H1 (cell line): ENCODE results near the gene SBNO1. TPM values are rescaled to one million over a fixed set of nuclear protein-coding genes. Genes with fewer than 3 reads are reported as not detected.
A peak's percentile ranks its signal among the peaks of the same experiment; 100 is the strongest.

Experiments used
- CTCF ChIA-PET: fragments of 300-600 bp; sonication (Branson Sonifier 250); formaldehyde crosslinking; loops from one replicate; lab custom pipeline; 2021; ENCODE audit not compliant: partially characterized antibody; lab: Charles Lee
- POLR2A ChIA-PET: fragments of 300-600 bp; sonication (Branson Sonifier 250); formaldehyde crosslinking; loops from one replicate; lab custom pipeline; 2021; ENCODE audit warnings: inconsistent platforms; ENCODE audit not compliant: partially characterized antibody; lab: Charles Lee
- DNase-seq, 2 experiments: peaks; one replicate each; pipeline versions ENCODE4 v3.0.0 to v3.0.0-alpha.2; 2010 to 2022; ENCODE audit warnings: low spot score in 2 of 2, low read depth in 1 of 2, mixed read lengths in 1 of 2
- FAIRE-seq: peaks from 2 replicates; lab custom pipeline; 2011; peaks lifted over from hg19 to GRCh38; lab: Jason Lieb, UNC
- H2AFZ ChIP-seq: 2 replicates; pipeline ENCODE4 v1.8.1; 2012; ENCODE audit warnings: low read length, inconsistent platforms
- H2AK5ac ChIP-seq: 2 replicates; pipeline ENCODE4 v1.6.1; 2013; ENCODE audit warnings: low read depth, low read length
- H2BK120ac ChIP-seq: replicated peaks from 2 replicates; pipeline ENCODE3; 2013; ENCODE audit warnings: low read depth, low read length, inconsistent platforms
- H2BK12ac ChIP-seq: 2 replicates; pipeline ENCODE4 v1.6.1; 2013; ENCODE audit warnings: low read depth, low read length
- H2BK15ac ChIP-seq: 2 replicates; pipeline ENCODE4 v1.6.1; 2013; ENCODE audit warnings: low read length
- H2BK20ac ChIP-seq: 2 replicates; pipeline ENCODE4 v1.6.1; 2013; ENCODE audit warnings: low read length
- H2BK5ac ChIP-seq: 2 replicates; pipeline ENCODE4 v1.6.1; 2013; ENCODE audit warnings: low read depth, low read length
- H3K14ac ChIP-seq: 2 replicates; pipeline ENCODE4 v1.6.1; 2013; ENCODE audit warnings: inconsistent platforms; ENCODE audit not compliant: insufficient read length
- H3K18ac ChIP-seq: 2 replicates; pipeline ENCODE4 v1.6.1; 2013; ENCODE audit warnings: low read length; ENCODE audit errors: extremely low read depth
- H3K23ac ChIP-seq: 2 replicates; pipeline ENCODE4 v1.6.1; 2013; ENCODE audit warnings: inconsistent platforms; ENCODE audit not compliant: insufficient read length
- H3K23me2 ChIP-seq: 2 replicates; pipeline ENCODE4 v1.6.1; 2013; ENCODE audit warnings: low read depth, low read length
- H3K27ac ChIP-seq: 2 replicates; pipeline ENCODE4 v1.6.1; 2011; ENCODE audit warnings: low read depth, low read length, inconsistent platforms
- H3K27me3 ChIP-seq, 4 experiments: replicated peaks in 1 of 4; 1 replicate in 1 of 4; 2 replicates in 3 of 4; pipeline versions ENCODE4 v1.6.1 to v1.8.1; 2011 to 2013; ENCODE audit warnings: low read length in 3 of 4, mild to moderate bottlenecking in 3 of 4, inconsistent platforms in 2 of 4, mixed read lengths in 2 of 4, moderate library complexity in 1 of 4; ENCODE audit not compliant: control insufficient read depth in 3 of 4, insufficient read depth in 3 of 4; ENCODE audit errors: extremely low read depth in 1 of 4
- H3K36me3 ChIP-seq, 4 experiments: 2 replicates each; pipeline versions ENCODE4 v1.6.1 to v1.8.1; 2011 to 2013; ENCODE audit warnings: mild to moderate bottlenecking in 4 of 4, low read length in 3 of 4, moderate library complexity in 2 of 4, control low read depth in 1 of 4, inconsistent platforms in 1 of 4; ENCODE audit not compliant: insufficient read depth in 4 of 4, control insufficient read depth in 2 of 4
- H3K4ac ChIP-seq: replicated peaks from 2 replicates; pipeline ENCODE3; 2013; ENCODE audit warnings: low read length, low read depth, mixed read lengths, inconsistent platforms; ENCODE audit not compliant: insufficient read length
- H3K4me1 ChIP-seq, 4 experiments: replicated peaks in 1 of 4; 1 replicate in 1 of 4; 2 replicates in 3 of 4; pipeline versions ENCODE4 v1.6.1 to v1.8.1; 2011 to 2013; ENCODE audit warnings: low read length in 3 of 4, inconsistent platforms in 2 of 4, mixed read lengths in 1 of 4; ENCODE audit not compliant: insufficient read depth in 4 of 4, control insufficient read depth in 3 of 4
- H3K4me2 ChIP-seq, 2 experiments: 2 replicates each; pipeline versions ENCODE4 v1.6.1 to v1.8.1; 2011 to 2013; ENCODE audit warnings: low read depth in 2 of 2, low read length in 2 of 2, control low read depth in 1 of 2, inconsistent platforms in 1 of 2, mild to moderate bottlenecking in 1 of 2; ENCODE audit not compliant: insufficient read depth in 1 of 2
- H3K4me3 ChIP-seq, 4 experiments: fragments of 200-600, 300-600 bp in 1 of 4; sonication (generic), shearing (Covaris generic), sonication (Bioruptor Twin) in 1 of 4; 2 replicates each; pipeline versions ENCODE4 v1.5.1 to v1.8.1; 2011 to 2016; ENCODE audit warnings: low read length in 4 of 4, low read depth in 3 of 4, control low read depth in 2 of 4, inconsistent platforms in 2 of 4, mild to moderate bottlenecking in 2 of 4, mixed read lengths in 1 of 4, moderate library complexity in 1 of 4; ENCODE audit not compliant: insufficient read depth in 2 of 4; ENCODE audit errors: extremely low read depth in 1 of 4
- H3K56ac ChIP-seq: replicated peaks from 2 replicates; pipeline ENCODE3; 2013; ENCODE audit warnings: low read depth, mild to moderate bottlenecking, mixed read lengths, low read length, inconsistent platforms; ENCODE audit not compliant: insufficient read length
- H3K79me1 ChIP-seq: 2 replicates; pipeline ENCODE4 v1.6.1; 2013; ENCODE audit warnings: low read depth, low read length, control low read depth
- H3K79me2 ChIP-seq, 2 experiments: 2 replicates each; pipeline versions ENCODE4 v1.6.1 to v1.8.1; 2012 to 2013; ENCODE audit warnings: low read length in 2 of 2, mild to moderate bottlenecking in 2 of 2, inconsistent platforms in 1 of 2; ENCODE audit not compliant: insufficient read depth in 2 of 2, control insufficient read depth in 1 of 2
- H3K9ac ChIP-seq, 4 experiments: replicated peaks in 1 of 4; 1 replicate in 1 of 4; 2 replicates in 3 of 4; pipeline versions ENCODE4 v1.6.1 to v1.8.1; 2011 to 2013; ENCODE audit warnings: low read depth in 3 of 4, low read length in 3 of 4, control low read depth in 2 of 4, mild to moderate bottlenecking in 2 of 4, moderate library complexity in 2 of 4, inconsistent platforms in 1 of 4; ENCODE audit errors: extremely low read depth in 1 of 4
- H3K9me3 ChIP-seq, 2 experiments: 2 replicates each; pipeline versions ENCODE4 v1.6.1 to v1.8.1; 2012 to 2013; ENCODE audit warnings: mild to moderate bottlenecking in 2 of 2, moderate library complexity in 2 of 2, control low read depth in 1 of 2, inconsistent platforms in 1 of 2, low read depth in 1 of 2, low read length in 1 of 2, mixed read lengths in 1 of 2; ENCODE audit not compliant: insufficient read depth in 2 of 2
- H4K20me1 ChIP-seq, 2 experiments: replicated peaks in 1 of 2; 2 replicates each; pipeline versions ENCODE3 to v1.8.1; 2011 to 2013; ENCODE audit warnings: inconsistent platforms in 2 of 2, low read length in 2 of 2, mild to moderate bottlenecking in 1 of 2; ENCODE audit not compliant: insufficient read depth in 2 of 2, control insufficient read depth in 1 of 2
- H4K5ac ChIP-seq: 2 replicates; pipeline ENCODE4 v1.6.1; 2013; ENCODE audit warnings: low read length, low read depth, mixed read lengths, inconsistent platforms; ENCODE audit not compliant: insufficient read length
- H4K8ac ChIP-seq: 2 replicates; pipeline ENCODE4 v1.8.0; 2013; ENCODE audit warnings: mild to moderate bottlenecking, moderate library complexity, low read length, inconsistent platforms; ENCODE audit not compliant: insufficient read depth; ENCODE audit errors: extremely low read depth
- H4K91ac ChIP-seq: replicated peaks from 2 replicates; pipeline ENCODE3; 2013; ENCODE audit warnings: low read length, mixed read lengths, inconsistent platforms; ENCODE audit not compliant: insufficient read length
- POLR2AphosphoS5 ChIP-seq: IDR thresholded peaks from 2 replicates; pipeline ENCODE4 v1.6.1; 2011; ENCODE audit warnings: low read depth, low read length
- SIX5 ChIP-seq: IDR thresholded peaks from 2 replicates; pipeline ENCODE4 v1.6.1; 2011; ENCODE audit warnings: mild to moderate bottlenecking, low read depth, low read length
- WGBS, 2 experiments: shearing (Covaris generic) in 1 of 2; methylation state at CpG; one replicate each; pipeline versions ENCODE4 v1.1.6 to v1.1.7; 2013 to 2015; ENCODE audit warnings: low lambda C conversion rate in 2 of 2, mixed read lengths in 2 of 2, inconsistent platforms in 1 of 2, low coverage in 1 of 2, missing lambda C conversion rate in 1 of 2; ENCODE audit not compliant: insufficient replicate concordance in 2 of 2, insufficient coverage in 1 of 2, insufficient read length in 1 of 2; ENCODE audit errors: extremely low coverage in 1 of 2, missing lambda C conversion rate in 1 of 2; 5-methylcytosine and 5-hydroxymethylcytosine counted together
- polyA plus RNA-seq, 7 experiments: library from polyadenylated mRNA; depleted of rRNA in 3 of 7; stranded (reverse) in 5 of 7; unstranded in 2 of 7; fragments of >200 nt in 5 of 7; fragments of 200-250 nt in 2 of 7; gene quantifications; 1 replicate in 5 of 7; 2 replicates in 1 of 7; 4 replicates in 1 of 7; pipeline versions ENCODE4 v1.2.1 to v1.2.3, GENCODE V29; 2011 to 2013; ENCODE audit warnings: missing spikeins in 2 of 7, mixed read lengths in 2 of 7
- total RNA-seq: library from RNA; stranded (reverse); fragmentation: NEBNext Ultra II Directional; extraction: Animal tissue kit (Norgen Biotek cat#: 25700); gene quantifications from 2 replicates; pipeline ENCODE4 v1.2.1, GENCODE V29; 2021

Gene SBNO1
- total and polyA plus RNA-seq, 2 of the 8 experiments (the other 6 are each of a cell fraction or from before 2014, with no cell fraction given), result 6.7 to 57.7 TPM

DNA sequence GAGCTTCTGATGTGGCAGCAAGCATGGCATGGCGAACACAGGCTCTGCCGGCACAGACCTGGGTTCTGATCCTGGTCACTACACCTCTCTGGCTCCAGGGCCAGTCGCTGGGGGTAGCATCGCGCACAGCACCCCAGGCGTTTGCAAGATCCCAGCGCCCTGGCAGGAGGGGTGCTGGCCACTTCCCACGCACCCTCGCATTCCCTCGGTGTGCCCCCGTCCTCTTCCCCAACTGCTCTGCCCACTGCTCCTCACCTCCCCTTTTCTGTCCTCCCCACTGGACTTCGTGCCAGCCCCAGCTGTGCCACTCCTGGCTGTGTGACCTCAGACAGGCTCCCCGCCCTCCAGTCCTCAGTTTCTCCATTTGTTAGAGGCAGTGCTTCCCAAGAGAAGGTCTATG, 95.8 kb downstream of the SBNO1 start:
- TF ChIP-seq POLR2AphosphoS5 (0 out of 2 replicates have a peak, but pooled peaks have one; percentile 1), SIX5 (no peak)
- peak overlapping the region; percentile 87 for H4K8ac ChIP-seq
- H2BK120ac ChIP-seq, result peak overlapping the region; percentile 55
- peak overlapping the region; percentile 84 for H2AK5ac ChIP-seq
- CTCF ChIA-PET, result interaction anchor here (0.5 to 1.5 kb wide), 8 partner anchors 10 to 315 kb away, joined by 3 to 6 read pairs (median 3); partner anchors contain the start of gene MTRFR
- no peak overlapping the region for H3K23ac ChIP-seq
- H3K79me2 ChIP-seq, result peaks cover 0 to 59% of the 10 kb centered on the region in 2 experiments; a peak in 2 of 4 replicates
- FAIRE-seq (no peak), DNase-seq (no peak)
- peak overlapping the region in 3 of 4 experiments; percentile 27 to 93 (median 38); a peak in 5 of 8 replicates for H3K4me3 ChIP-seq
- H2AFZ ChIP-seq, result no peak overlapping the region
- H4K5ac ChIP-seq, result peak overlapping the region; percentile 37
- peaks cover 0 to 18% (median 12%) of the 10 kb centered on the region in 4 experiments; a peak in 6 of 8 replicates for H3K36me3 ChIP-seq
- H3K79me1 ChIP-seq, result peaks cover 6% of the 10 kb centered on the region
- H2BK20ac ChIP-seq, result peak overlapping the region; percentile 95; the same call in 1 of the 2 replicates
- peak overlapping the region in 3 of 4 experiments; percentile 78 to 79 (median 79); a peak in 5 of 7 replicates for H3K9ac ChIP-seq
- H3K27ac ChIP-seq, result peak overlapping the region; percentile 65
- 87% methylated on average over 13 of the region's 13 CpGs; no CpG with 5 or more reads in 1 of the 2 experiments for WGBS, 2 experiments
- H3K4me2 ChIP-seq, result peak overlapping the region; percentile 93 to 96
- peak overlapping the region; percentile 91 for H2BK12ac ChIP-seq
- peak overlapping the region; percentile 98 for H2BK15ac ChIP-seq
- H3K18ac ChIP-seq, result peak overlapping the region; percentile 72
- peak overlapping the region; percentile 98 for H4K91ac ChIP-seq
- H2BK5ac ChIP-seq, result peak overlapping the region; percentile 97
- no peaks in the 10 kb centered on the region for H3K9me3 ChIP-seq
- H3K27me3 ChIP-seq, result no peaks in the 10 kb centered on the region
- peak overlapping the region; percentile 56 for H3K56ac ChIP-seq
- H3K4me1 ChIP-seq, result peaks cover 2 to 17% (median 13%) of the 10 kb centered on the region in 4 experiments
- H3K4ac ChIP-seq, result peak overlapping the region; percentile 99
- POLR2A ChIA-PET, result interaction anchor here (0.8 to 5.2 kb wide), 17 partner anchors 7 to 443 kb away, joined by 3 to 42 read pairs (median 6); partner anchors contain the start of genes ATP6V0A2, DDX55, KMT5A and MPHOSPH9
- H3K14ac ChIP-seq, result peak overlapping the region; percentile 80
- peaks cover 8% of the 10 kb centered on the region in 2 experiments for H4K20me1 ChIP-seq
- peaks cover 9% of the 10 kb centered on the region for H3K23me2 ChIP-seq
